HL-60/S4 treated with phorbol 12-myristate 13-acetate at 8.2 ng/mL for 4 days and 3 days (cell line): ENCODE measurements around the gene CNTN5.
"Not testable (repeated sequence)": the region's sequence is repeated elsewhere in the genome, so short reads cannot be mapped to it uniquely, and the experiment has no call there.

Experiments used
- in situ Hi-C: fragments of 300-500 bp; cut with MboI; formaldehyde crosslinking; loops from 2 replicates; pipeline ENCODE4 v1.15.0; 2022; ENCODE audit warnings: low sequenced_read_pairs

CNTN5 gene

DNA sequence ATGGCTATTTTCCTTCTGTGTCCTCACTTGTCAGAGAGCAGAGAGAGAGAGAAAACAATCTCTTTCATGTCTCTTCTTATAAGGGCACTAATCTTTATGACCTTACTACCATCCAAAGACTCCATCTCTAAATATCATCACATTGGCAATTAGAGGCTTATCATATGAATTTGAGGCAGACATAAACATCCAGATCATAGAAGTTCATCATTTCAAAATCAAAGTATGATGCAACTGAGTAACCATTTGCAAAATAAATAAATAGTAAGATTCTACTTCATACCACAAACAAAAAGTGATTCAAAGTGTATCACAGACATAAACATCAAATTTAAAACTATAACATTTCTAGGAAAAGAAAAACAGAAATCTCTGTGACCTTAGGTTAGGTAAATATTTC is 1161.6 kb downstream of the CNTN5 start:
- in situ Hi-C loops = no loop called here

DNA sequence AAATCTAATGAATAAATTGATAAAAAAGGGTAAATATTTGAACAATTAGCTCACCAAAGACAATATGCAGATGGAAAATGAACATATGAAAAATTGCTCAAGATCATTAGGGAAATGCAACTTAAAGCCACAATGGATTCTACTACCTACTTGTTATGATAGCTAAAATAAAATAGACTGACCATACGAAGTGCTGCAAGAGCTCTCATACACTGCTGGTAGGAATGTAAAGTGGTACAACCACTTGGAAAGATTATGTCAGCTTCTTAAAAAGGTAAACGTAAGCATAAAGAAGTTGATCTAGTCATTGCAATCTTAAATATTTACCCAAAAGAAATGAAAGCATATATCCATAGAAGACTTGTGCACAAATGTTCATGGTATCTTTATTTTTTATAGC is 1162.2 kb downstream of the CNTN5 start:
- in situ Hi-C loops = no loop called here

DNA sequence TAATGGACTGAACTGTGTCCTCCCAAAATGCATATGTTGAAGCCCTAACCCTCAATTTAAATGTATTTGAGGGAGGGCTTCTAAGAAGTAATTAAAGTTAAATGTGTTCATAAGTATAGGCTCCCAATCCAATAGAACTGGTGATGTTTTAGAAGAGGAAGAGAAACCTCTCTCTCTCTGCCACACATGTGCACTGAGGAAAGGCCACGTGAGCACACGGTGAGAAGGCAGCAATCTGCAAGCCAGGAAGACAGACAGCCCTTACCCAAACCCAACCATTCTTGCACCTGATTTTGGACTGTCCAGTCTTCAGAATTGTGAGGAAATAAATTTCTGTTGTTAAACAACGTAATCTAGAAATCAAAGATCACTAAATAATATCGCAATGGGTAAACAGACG is 1164.8 kb downstream of the CNTN5 start:
- in situ Hi-C loops = no loop called here

DNA sequence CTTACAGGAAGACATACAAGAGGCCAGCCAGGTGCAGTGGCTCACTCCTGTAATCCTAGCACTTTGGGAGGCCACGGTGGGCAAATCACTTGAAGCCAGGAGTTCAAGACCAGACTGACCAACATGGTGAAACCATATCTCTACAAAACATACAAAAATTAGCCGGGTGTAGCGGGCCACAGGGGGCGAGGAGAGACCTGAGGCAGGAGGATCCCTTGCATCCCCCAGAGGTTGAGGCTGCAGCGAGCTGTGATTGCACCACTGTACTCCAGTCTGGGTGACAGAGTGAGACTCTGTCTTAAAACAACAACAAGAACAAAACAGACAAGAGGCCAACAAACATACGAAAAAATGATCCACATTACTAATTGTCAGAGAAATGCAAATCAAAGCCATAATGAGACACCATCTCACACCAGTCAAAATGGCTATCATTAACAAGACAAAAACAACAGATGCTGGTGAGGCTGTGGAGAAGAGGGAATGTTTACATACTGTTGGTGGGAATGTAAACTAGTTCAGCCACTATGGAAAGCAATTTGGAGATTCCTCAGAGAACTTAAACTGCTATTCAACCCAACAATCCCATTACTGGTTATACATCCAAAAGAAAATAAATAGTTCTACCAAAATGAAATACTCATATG is 1167.5 kb downstream of the CNTN5 start:
- in situ Hi-C loops = no loop called here

DNA sequence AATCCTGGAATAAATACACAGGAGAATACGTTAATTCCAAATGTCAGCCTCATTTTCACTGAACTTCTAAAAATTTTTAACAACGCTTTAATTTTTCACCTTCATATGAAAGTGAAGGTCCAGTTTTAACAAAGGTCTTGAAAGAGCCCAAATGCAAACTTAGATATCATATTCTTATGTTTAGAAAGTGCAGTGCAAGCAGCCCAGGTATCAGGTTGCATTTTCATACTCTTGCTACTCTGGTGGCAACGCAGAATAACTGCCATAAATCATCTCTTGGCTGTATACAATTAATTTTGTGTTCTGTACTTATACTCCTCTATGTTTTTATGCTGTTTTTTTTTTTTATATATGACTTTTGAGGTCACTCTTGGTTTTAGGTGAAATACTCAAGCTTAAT is 1169.6 kb downstream of the CNTN5 start:
- in situ Hi-C loops = no loop called here

DNA sequence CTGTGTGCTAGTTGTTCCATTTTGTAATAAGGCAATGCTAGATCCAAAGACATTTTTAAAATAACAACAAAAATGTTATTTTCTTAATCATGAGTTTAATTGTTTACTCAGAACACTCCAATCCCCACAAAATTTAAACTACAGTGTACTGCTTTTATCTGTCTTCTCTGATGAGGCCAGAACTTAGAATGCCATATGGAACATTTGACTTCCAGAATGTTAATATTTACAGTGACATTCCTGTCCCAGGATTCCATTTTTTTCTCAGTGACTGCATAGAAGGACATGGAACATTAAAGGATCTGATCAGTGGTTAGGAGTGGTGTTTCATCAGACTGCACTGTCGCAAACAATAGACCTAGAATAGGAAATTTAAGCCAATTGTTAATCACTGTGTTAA is 1171.4 kb downstream of the CNTN5 start:
- in situ Hi-C loops = no loop called here

DNA sequence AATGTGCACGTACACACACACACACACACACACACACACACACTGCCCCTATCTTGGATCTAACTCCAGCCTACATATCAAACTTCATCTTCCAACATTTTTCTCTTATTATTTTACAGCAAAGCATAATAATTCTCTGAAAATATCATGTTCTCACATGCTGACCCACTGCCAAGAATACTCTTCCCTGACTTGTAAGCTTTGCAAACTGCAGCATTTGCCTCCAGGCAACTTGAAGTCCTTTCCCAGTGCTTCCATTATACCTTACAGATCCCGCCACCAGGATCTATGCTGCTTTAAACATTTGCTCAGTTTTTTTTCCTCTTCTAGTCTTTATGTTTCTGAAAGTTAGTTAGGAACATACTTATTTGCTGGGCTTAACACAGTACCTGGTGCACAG is 1183.0 kb downstream of the CNTN5 start:
- in situ Hi-C loops = no loop called here

DNA sequence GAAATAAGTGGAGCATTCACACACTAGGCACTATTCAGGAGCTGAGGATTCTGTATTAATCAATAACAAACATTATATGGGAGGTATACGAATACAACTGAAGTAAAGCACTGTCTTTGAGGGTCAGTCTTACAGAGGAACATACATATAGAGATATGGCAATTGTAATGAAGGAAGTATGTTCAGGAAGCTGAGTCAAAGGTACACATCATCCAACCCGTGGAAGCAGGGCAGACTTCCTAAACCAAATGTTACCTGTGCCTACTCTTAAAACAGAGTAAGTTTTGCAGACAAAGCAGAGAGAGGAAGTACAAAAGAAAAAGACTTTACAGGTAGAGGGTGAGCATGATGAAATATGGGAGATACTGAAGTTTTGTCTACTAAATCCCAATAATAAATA is 1185.2 kb downstream of the CNTN5 start:
- in situ Hi-C loops = no loop called here

DNA sequence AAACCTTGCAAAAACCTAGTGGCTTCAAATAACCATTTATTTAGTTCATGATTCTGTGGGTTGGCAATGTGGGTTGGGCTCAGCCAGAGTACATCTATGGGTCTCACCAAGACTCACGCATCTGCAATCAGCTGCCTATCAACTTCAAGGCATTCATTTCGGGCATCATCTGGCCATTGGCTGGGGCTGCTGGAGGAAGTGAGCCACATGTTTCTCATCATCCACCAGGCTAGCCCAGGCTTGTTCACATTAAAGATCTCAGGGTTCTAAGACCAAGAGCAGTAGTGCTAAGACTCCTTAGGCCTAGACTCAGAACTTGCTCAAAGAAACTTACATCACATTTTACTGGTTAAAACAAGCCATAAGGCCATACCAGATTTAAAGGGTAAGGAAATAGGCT is 1187.5 kb downstream of the CNTN5 start:
- in situ Hi-C loops = no loop called here

DNA sequence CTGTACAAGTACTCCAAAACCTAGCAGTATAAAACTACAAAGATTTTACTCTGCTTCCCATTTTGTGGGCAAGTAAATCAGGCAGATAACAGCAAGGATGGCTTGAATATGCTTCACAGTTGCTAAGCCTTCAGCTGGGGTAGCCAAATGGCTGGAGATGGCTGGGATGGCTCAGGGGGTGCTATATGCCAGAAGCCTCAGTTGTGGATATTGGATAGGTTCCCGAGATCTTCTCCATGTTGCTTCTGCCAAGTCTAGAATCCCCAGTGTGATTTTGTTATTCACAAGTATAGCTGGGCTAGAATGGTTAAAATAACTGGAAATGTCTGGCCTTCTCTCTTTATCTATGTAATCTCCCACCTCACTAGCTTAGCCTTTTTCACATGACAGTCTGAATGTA is 1194.0 kb downstream of the CNTN5 start:
- in situ Hi-C loops = no loop called here

DNA sequence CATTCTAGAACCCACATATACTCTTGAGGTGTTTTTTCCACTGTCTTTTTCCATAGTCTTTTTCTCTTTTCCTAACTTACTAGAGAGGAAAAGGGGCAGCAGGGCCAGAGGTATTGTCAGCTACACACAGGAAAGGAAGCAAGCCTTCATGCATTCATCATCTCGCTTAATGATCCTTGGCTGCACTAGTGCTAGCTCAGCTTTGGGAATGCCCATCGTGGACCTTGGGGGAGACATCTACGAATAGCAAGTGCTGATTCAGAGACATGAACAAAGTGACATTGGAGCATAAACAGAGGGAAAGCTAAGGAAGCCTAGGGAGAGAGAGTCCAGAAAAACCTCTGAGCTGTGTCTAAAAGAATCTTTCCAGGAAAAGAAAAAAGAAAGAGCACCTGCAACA is 1200.1 kb downstream of the CNTN5 start:
- in situ Hi-C loops = no loop called here

DNA sequence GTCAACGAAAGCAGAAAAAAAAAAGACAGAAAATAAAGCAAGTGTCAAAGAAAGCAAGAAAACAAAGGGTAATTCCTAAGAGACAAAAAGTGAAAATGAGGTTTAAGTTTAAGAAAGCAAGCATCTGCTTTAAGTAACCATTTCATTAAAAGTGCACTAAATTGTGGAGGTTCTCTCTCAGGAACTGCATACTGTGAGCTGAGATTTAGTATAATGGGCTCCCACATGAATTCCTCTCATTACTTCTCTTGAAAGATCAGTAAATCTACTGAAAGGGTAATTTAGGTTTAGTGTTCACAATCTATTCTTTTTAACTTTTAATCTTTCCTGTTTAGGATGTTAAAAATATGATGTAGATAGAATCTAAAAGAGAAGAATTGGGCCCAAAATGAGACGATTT is 1201.0 kb downstream of the CNTN5 start:
- in situ Hi-C loops = no loop called here

DNA sequence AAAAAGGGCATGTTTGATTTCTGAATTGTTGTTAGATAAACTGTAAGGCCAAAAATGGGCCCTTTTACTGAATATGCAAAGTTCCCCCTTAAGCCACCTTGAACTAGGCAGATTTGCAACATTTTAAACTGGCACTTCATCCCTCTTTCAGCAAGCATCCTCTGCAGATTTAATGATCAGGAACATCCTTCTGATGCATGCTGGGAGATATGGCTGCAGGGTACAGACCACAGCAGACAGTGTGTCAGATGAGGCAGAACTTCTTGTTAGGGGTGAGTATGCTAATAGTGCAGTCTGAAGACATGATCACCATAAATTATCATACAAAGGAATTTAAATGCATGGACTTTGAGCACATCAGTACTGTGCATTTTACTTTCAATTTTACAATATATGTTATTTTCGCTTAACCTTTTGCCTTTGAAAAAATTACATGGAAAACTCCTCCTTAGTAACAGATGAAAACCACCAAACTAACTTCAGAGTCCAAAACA is 1203.8 kb downstream of the CNTN5 start:
- in situ Hi-C loops = no loop called here

DNA sequence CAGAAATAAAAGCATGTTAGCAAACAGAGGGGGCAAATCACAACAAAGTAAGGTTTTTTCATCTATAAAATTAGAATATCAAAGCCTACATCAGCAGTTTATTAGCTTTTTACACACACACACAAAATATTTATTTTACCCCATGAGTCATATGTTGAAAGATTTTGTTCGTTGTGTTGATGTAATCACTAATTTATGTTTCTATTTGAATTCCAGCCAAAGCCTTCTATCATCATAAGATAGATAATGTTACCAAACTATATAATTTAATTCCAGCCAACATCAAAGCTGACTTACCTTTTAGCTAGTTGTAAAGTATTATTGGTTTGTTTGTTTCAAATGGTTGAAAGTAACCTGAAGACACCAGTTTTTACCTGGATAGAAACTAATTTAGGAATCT is 1208.3 kb downstream of the CNTN5 start:
- in situ Hi-C loops = no loop called here

DNA sequence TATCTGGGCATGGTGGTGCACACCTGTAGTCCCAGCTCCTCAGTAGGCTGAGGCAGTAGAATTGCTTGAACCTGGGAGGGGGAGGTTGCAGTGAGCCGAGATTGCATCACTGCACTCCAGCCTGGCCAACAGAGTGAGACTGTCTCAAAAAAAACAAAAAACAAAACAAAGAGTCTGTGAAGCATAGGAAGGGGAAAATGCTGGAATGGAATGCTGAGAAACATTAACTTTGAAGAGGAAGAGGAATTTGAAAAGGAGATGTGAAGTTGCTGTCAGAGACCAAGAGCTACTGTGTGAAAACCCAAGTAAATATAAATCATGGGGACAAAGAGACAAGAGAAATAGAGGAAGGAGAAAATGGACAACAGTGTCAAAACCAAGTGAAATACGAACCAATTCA is 1211.3 kb downstream of the CNTN5 start:
- in situ Hi-C loops = no loop called here

DNA sequence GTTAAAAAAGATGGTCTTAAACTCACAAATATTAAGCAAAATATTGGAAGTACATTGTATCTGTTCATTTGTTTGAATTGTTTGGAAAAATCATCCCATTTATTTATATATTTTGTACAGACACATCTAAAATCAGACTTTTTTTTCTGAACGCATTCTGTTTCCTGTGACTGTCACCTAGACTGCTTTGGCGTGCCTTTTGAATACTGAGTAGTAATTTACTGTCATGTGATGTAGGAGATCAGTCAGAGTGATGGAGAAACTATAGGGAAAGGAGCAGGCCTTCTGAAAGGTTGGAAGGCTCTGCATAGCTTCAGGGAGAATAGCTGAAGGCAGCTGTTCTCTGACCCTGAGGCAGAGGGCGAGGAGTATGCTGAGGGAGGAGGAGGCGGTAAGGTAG is 1214.3 kb downstream of the CNTN5 start:
- in situ Hi-C loops = no loop called here

DNA sequence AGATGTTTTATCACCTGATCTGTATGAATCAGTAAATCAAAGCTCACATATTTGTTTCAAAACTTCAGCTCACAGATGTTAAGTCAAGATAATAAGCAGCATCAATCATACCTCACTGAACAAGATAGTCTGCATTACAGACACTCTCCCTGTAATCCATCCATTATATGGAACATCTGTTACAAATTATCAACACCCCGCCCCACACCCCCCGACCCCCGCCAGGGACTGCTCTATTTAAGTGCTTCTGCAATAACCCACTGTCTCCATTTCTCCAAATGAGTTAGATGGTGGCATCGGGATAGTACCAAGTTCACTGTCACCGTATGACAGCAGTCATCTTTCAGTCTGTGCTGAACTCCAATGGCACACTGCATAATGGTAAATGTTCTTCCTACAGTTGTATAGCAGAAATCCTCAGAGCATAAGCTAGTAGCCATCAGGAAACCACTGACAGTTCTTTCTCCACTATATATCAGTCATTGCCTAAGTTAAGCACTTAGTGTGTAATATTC is 1219.3 kb downstream of the CNTN5 start:
- in situ Hi-C loops = no loop called here

DNA sequence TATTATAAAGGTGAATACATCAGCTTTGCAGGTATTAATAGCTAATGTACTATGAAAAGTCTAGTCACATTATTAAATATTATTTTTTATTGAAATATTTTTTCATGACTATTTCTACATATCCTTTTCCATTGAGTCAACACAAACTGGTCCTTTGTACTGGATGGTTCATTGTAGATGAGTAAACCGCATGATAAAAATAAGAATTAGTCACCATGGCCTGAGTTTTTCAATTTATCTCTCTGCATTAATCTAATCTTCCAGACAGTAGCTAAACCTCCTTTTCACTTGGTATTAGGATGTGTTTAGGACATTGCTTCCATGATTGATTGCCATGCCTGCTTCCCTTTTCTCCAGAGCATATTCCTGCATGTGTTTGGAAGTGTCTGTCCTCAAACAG is 1227.0 kb downstream of the CNTN5 start:
- in situ Hi-C loops = no loop called here

DNA sequence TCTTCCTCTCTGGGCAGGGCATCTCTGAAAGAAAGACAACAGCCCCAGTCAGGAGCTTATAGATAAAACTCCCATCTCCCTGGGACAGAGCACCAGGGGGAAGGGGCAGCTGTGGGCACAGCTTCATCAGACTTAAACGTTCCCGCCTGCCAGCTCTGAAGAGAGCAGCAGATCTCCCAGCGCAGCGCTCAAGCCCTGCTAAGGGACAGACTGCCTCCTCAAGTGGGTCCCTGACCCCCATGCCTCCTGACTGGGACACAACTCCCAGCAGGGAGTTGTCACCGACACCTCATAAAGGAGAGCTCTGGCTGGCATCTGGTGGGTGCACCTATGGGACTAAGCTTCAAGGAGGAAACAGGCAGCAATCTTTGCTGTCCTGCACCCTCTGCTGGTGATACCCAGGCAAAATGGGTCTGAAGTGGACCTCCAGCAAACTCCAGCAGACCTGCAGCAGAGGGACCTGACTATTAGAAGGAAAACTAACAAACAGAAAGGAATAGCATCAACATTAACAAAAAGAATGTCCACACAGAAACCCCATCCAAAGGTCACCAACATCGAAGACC is 1236.6 kb downstream of the CNTN5 start:
- in situ Hi-C loops = not testable (repeated sequence)

DNA sequence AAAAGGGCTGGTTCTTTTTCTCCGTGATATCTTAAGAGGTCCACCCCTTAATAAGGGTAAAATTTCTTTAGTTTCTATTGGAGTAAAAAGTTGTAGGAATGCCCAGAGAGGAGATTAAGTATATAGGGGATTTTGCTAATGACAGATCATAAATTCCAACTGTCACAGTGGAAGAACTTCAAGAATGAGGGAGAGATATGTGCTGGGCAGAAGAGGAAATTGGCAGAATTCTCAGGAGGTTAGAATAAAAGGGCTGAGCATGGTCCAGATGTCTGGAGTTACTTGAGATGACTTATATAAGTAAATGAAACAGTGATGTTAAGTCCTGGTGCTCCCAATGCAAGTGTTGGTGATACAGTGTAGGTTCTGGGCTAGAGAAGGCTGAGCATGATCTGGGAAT is 1248.8 kb downstream of the CNTN5 start:
- in situ Hi-C loops = no loop called here

DNA sequence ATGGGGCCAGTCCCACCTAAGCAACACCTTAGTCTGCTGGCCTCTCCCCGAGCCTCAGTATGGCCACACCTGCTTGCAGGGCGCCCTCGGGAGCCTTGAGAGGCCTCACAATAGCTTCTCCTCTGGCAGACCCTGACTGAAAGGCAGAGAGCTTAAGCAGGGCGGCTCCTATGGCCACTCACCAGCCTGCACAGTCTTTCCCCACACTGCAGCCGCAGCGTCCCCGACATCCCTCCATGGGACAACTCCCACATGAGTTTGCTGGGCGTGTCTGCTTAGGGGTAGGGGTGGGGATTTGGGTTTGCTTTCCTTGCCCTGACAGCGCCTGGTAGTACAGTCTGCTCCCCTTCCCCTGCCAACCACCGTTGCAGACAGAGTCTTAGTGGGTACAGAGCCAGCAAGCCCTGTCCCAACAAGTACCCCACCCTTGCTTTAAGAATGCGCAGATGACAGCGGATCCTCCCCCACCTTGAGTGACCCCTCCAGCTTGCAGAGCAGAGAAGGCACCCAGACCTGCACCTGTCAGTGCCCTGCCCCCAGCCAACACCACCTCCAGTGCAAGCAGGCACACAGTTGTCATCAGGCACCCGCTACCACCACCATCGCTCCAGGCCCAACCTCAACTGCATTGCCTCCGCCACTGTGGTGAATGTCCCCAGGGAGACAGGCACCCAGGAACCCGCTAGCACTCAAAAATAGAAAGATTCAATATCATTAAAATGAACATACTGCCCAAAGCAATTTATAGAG is 1252.5 kb downstream of the CNTN5 start:
- in situ Hi-C loops = no loop called here

DNA sequence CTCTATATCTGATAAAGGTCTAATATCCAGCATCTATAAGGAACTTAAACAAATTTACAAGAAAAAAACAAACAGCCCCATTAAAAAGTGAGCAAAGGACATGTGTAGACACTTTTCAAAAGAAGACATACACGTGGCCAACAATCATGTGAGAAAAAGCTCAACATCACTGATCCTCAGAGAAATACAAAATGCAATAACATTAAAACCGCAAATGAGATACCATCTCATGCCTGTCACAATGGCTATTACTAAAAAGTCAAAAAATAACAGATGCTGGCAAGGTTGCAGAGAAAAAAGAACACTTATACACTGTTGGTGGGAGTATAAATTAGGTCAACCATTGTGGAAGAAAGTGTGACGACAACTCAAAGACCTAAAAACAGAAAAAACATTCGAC is 1253.7 kb downstream of the CNTN5 start:
- in situ Hi-C loops = not testable (repeated sequence)
